GM10248 (cell line): ENCODE results near the gene GALNTL6.

Source experiments
- CTCF ChIA-PET: fragments of 300-600 bp; sonication (Branson Sonifier 250); formaldehyde crosslinking; extraction: SDS; loops from one replicate; lab custom pipeline; 2021; ENCODE audit warnings: antibody characterized with exemption; lab: Yijun Ruan, JAX
- POLR2A ChIA-PET: fragments of 350-650 bp; sonication (Branson Sonifier 250); formaldehyde crosslinking; extraction: SDS; loops from one replicate; lab custom pipeline; 2020; ENCODE audit warnings: antibody characterized with exemption; lab: Yijun Ruan, JAX
- DNase-seq: peaks from one replicate; pipeline ENCODE4 v3.0.0; 2012; ENCODE audit errors: extremely low spot score
- CTCF ChIP-seq: IDR thresholded peaks from 2 replicates; pipeline ENCODE4 v1.5.1; 2012; ENCODE audit warnings: mild to moderate bottlenecking, low read depth; ENCODE audit errors: extremely low read depth, missing control alignments, control extremely low read depth

GALNTL6 gene

GRCh38 chr4:172628263-172628662 is 815.1 kb downstream of the GALNTL6 start:
- POLR2A ChIA-PET: no interaction called here
- CTCF ChIA-PET: no interaction called here
- TF ChIP-seq CTCF: no peak
- no peak for DNase-seq

- CTCF ChIA-PET: interaction anchor here (1.2 to 1.4 kb wide), 2 partner anchors 9 to 15 kb away, joined by 3 to 4 read pairs; no protein-coding TSS in a partner anchor
- POLR2A ChIA-PET: no interaction called here
- TF ChIP-seq CTCF: no peak
- DNase-seq: no peak
Measured at GRCh38 chr4:172630280-172630679, 817.1 kb downstream of the GALNTL6 start.

- no peak for TF ChIP-seq CTCF
- CTCF ChIA-PET: no interaction called here
- DNase-seq: no peak
Measured at GRCh38 chr4:172631832-172632231, 818.6 kb downstream of the GALNTL6 start.

GRCh38 chr4:172648471-172648870 is 835.3 kb downstream of the GALNTL6 start:
- DNase-seq: no peak
- ChIA-PET CTCF (interaction anchor here (1.0 to 1.1 kb wide), 2 partner anchors 9 to 14 kb away, joined by 3 to 4 read pairs; no protein-coding TSS in a partner anchor), POLR2A (no interaction called here)
- TF ChIP-seq CTCF: no peak

More at GRCh38 chr4:172631832-172632231, 818.6 kb downstream of the GALNTL6 start:
- POLR2A ChIA-PET: no interaction called here

GRCh38 chr4:172649143-172649542 is 835.9 kb downstream of the GALNTL6 start:
- CTCF ChIA-PET: interaction anchor here (1.0 kb wide), 1 partner anchor 13 kb away, joined by 4 read pairs; no protein-coding TSS in a partner anchor
- TF ChIP-seq CTCF: no peak
- DNase-seq: no peak
- POLR2A ChIA-PET: no interaction called here

- no peak for DNase-seq
- POLR2A ChIA-PET: no interaction called here
- no peak for TF ChIP-seq CTCF
- CTCF ChIA-PET: no interaction called here
Measured at GRCh38 chr4:172650758-172651530, 837.7 kb downstream of the GALNTL6 start.
